Effector memory CD4-positive, alpha-beta T cell (primary cell): Measurements from ENCODE around the gene ENOPH1.
"Not testable (repeated sequence)": the region's sequence is repeated elsewhere in the genome, so short reads cannot be mapped to it uniquely, and the experiment has no call there.

Experiments
- DNase-seq, 3 donors: peaks; one replicate each; pipeline ENCODE4 v3.0.0-alpha.2; 2020
- H3K27ac ChIP-seq: 2 replicates; pipeline ENCODE4 v1.7.0; 2013; ENCODE audit warnings: mild to moderate bottlenecking, low read length, moderate library complexity; ENCODE audit not compliant: insufficient read depth, poor library complexity, severe bottlenecking
- H3K27me3 ChIP-seq: replicated peaks from 2 replicates; pipeline ENCODE4 v1.7.0; 2013; ENCODE audit warnings: mild to moderate bottlenecking, low read length; ENCODE audit not compliant: insufficient read depth, control insufficient read depth, poor library complexity, severe bottlenecking
- H3K36me3 ChIP-seq: 2 replicates; pipeline ENCODE4 v1.7.0; 2013; ENCODE audit warnings: mild to moderate bottlenecking, low read length, moderate library complexity; ENCODE audit not compliant: control insufficient read depth, insufficient read depth
- H3K4me1 ChIP-seq: 2 replicates; pipeline ENCODE4 v1.7.0; 2013; ENCODE audit warnings: low read length, mild to moderate bottlenecking; ENCODE audit not compliant: control insufficient read depth, insufficient read depth, poor library complexity, severe bottlenecking
- H3K4me3 ChIP-seq: 2 replicates; pipeline ENCODE4 v1.7.0; 2013; ENCODE audit warnings: low read length, low read depth, mild to moderate bottlenecking; ENCODE audit not compliant: insufficient read depth, poor library complexity, severe bottlenecking
- H3K9me3 ChIP-seq: 2 replicates; pipeline ENCODE4 v1.7.0; 2013; ENCODE audit warnings: mild to moderate bottlenecking, low read length, moderate library complexity; ENCODE audit not compliant: control insufficient read depth
- total RNA-seq, 3 donors: gene quantifications; one replicate each; lab custom pipeline; 2026; lab: John Stamatoyannopoulos, UW

The ENOPH1 gene
- 26.7 to 40.6 (median 28.1) reads per million in 3 donors for total RNA-seq

DNA sequence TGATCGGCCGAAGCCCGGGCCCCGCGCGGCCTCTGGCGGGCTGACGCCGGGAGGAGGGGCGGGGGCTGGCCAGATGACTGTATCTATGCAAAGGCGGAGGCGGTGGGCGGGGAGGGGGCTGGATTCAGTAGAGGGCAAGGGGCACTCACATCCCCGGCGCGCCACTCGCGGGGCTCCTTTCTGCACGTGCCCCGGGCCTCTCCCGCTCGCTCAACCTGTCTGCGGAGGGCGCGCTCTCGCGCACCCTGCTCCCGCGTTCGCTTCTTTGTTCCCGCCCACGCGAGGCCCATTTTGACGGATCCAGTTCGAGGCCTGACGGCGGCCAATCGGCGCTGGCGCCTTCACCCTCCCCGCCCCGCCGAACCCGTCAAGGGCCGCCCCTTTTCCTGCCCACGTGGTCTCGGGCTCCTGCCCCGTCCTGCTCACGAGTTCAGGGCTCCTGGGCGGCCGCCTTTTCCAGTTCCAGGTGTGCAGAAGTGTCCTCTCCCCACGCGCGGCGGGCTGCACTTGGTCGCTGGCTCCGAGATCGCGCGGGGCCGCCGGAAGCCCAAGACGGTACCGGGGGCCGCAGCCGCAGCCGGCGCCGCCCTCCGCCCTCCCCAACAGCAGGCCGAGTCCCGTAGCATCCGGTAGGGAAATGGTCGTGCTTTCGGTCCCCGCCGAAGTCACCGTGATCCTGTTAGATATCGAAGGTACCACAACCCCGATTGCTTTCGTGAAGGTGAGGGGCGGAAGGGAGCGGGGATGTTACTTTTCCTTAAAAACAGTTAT is at the start of gene ENOPH1, which contains the start of gene HNRNPDL:
Gene ENOPH1, plus strand, starts transcription at position 398 of the 771 bp plus-strand sequence. Its CDS starts 240 bp downstream, at position 638.
Gene HNRNPDL, minus strand, starts transcription at position 270 of the 771 bp plus-strand sequence. CDS start 772 bp downstream, outside the sequence.
- Histone ChIP-seq H3K4me1 (peaks cover 25% of the 10 kb centered on the region), H3K27me3 (no peaks in the 10 kb centered on the region), H3K36me3 (peaks cover 14% of the 10 kb centered on the region), H3K27ac (peak within 1 kb of the TSS; percentile 96), H3K9me3 (no peaks in the 10 kb centered on the region), H3K4me3 (peak within 1 kb of the TSS; percentile 96)
- DNase-seq = peak; percentile 87 to 95 (median 92)

DNA sequence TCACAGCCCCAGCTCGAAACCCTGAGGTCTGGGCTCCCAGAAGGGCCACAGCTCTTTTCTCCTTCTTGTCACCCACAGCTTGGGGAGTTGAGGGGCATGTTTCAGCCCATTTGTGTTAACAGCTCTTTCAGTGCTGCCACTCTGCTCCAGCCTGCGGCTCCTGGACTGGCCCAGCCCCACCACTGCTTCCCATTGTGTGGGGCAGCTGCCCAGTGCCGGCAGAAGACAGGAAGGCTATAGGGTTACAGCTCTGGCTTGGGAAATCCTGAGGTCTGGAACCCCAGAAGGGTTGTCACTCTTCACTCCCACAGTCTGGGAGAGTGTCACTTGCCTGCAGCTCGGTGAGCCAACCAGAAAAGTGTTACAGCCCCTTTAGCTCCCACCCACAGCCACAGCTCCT is 49.6 kb upstream of the ENOPH1 start:
- Histone ChIP-seq H3K4me3 (no peak overlapping the region), H3K27ac (no peak overlapping the region), H3K4me1 (no peaks in the 10 kb centered on the region), H3K27me3 (no peaks in the 10 kb centered on the region), H3K9me3 (no peaks in the 10 kb centered on the region), H3K36me3 (no peaks in the 10 kb centered on the region)
- no peak for DNase-seq

DNA sequence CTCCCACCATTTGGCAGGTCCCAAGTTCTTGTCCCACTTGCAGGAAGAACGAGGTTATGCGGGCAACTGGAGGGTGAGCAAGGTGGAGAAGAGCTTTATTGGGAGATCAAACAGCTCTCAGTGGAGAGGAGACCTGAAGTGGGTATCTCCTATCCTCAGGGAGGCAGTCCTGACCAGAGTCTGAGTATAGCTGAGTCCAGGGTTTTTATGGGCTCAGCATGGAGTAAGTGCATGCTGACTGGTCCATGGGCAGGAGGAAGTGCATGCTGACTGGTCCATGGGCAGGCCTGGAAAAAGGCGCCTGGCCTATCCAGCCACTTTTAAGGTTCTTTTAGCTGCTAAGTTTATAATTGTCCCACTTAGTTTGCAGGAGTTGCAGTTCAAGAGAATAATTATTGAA is 49.2 kb upstream of the ENOPH1 start:
- Histone ChIP-seq H3K4me1 (no peaks in the 10 kb centered on the region), H3K27me3 (no peaks in the 10 kb centered on the region), H3K9me3 (no peaks in the 10 kb centered on the region), H3K4me3 (no peak overlapping the region), H3K27ac (no peak overlapping the region), H3K36me3 (no peaks in the 10 kb centered on the region)
- DNase-seq = no peak

GRCh38 chr4:82381661-82382296 is 48.6 kb upstream of the ENOPH1 start:
- no peak for DNase-seq
- H3K4me1 ChIP-seq = no peaks in the 10 kb centered on the region
- no peaks in the 10 kb centered on the region for H3K36me3 ChIP-seq
- no peaks in the 10 kb centered on the region for H3K9me3 ChIP-seq
- H3K4me3 ChIP-seq = no peak overlapping the region
- H3K27me3 ChIP-seq = no peaks in the 10 kb centered on the region
- H3K27ac ChIP-seq = no peak overlapping the region

GRCh38 chr4:82382751-82383150 is 47.6 kb upstream of the ENOPH1 start:
- Histone ChIP-seq H3K27ac (no peak overlapping the region), H3K27me3 (no peaks in the 10 kb centered on the region), H3K4me1 (no peaks in the 10 kb centered on the region), H3K4me3 (no peak overlapping the region), H3K9me3 (no peaks in the 10 kb centered on the region), H3K36me3 (no peaks in the 10 kb centered on the region)
- no peak for DNase-seq

DNA sequence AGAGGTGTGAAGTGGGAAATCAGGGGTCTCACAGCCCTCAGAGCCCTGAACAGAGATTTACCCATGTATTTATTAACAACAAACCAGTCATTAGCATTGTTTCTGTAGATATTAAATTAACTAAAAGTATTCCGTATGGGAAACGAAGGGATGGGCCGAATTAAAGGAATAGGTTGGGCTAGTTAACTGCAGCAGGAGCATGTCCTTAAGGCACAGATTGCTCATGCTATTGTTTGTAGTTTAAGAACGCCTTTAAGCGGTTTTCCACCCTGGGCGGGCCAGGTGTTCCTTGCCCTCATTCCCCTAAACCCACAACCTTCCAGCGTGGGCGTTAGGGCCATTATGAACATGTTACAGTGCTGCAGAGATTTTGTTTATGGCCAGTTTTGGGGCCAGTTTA is 44.1 kb upstream of the ENOPH1 start:
- not testable (repeated sequence) for H3K4me1 ChIP-seq, H3K4me3 ChIP-seq, H3K36me3 ChIP-seq, H3K27ac ChIP-seq, DNase-seq, H3K9me3 ChIP-seq, H3K27me3 ChIP-seq

- no peaks in the 10 kb centered on the region for H3K9me3 ChIP-seq
- H3K4me1 ChIP-seq = no peaks in the 10 kb centered on the region
- no peaks in the 10 kb centered on the region for H3K36me3 ChIP-seq
- no peaks in the 10 kb centered on the region for H3K27me3 ChIP-seq
- H3K27ac ChIP-seq = no peak overlapping the region
- DNase-seq = no peak
- H3K4me3 ChIP-seq = no peak overlapping the region
Observed at GRCh38 chr4:82388405-82388804, 42.0 kb upstream of the ENOPH1 start.

GRCh38 chr4:82390061-82390460 is 40.3 kb upstream of the ENOPH1 start:
- DNase-seq, H3K36me3 ChIP-seq: not testable (repeated sequence)

GRCh38 chr4:82394896-82395295 is 35.5 kb upstream of the ENOPH1 start:
- Histone ChIP-seq H3K4me1 (no peaks in the 10 kb centered on the region), H3K9me3 (no peaks in the 10 kb centered on the region), H3K4me3 (no peak overlapping the region), H3K27me3 (no peaks in the 10 kb centered on the region), H3K36me3 (no peaks in the 10 kb centered on the region), H3K27ac (no peak overlapping the region)
- DNase-seq = no peak

More at GRCh38 chr4:82390061-82390460, 40.3 kb upstream of the ENOPH1 start:
- not testable (repeated sequence) for H3K27ac ChIP-seq, H3K9me3 ChIP-seq, H3K27me3 ChIP-seq, H3K4me3 ChIP-seq, H3K4me1 ChIP-seq

DNA sequence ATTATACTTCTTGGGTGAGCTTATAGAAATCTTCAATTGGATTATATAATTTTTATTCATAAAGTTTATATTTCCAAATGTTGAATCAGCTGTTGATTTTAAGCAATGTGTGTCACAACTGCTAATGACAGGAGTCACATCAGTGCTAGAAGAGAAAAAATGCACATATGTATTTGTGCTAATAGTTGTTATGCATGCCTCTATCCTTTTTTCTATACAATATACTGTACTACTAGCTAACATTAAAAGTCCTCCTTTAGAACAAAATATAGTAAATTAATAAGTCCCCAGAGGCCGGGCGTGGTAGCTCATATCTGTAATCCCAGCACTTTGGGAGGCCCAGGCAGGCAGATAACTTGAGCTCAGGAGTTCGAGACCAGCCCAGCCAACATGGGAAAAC is 32.9 kb upstream of the ENOPH1 start:
- no peak overlapping the region for H3K27ac ChIP-seq
- DNase-seq = no peak
- no peak overlapping the region for H3K4me3 ChIP-seq
- no peaks in the 10 kb centered on the region for H3K36me3 ChIP-seq
- no peaks in the 10 kb centered on the region for H3K9me3 ChIP-seq
- no peaks in the 10 kb centered on the region for H3K27me3 ChIP-seq
- no peaks in the 10 kb centered on the region for H3K4me1 ChIP-seq
